Colonic mucosa (tissue), 4 donors: ENCODE data around the gene RPP38. TPM values are rescaled to one million over a fixed set of nuclear protein-coding genes. Genes with fewer than 3 reads are reported as not detected.
A peak's percentile ranks its signal among the peaks of the same experiment; 100 is the strongest.

Source experiments
- DNase-seq: peaks from one replicate; pipeline ENCODE4 v3.0.0-alpha.2; 2020
- H3K27ac ChIP-seq: fragments of 200-600 bp; one replicate; pipeline ENCODE4 v1.8.0; 2021
- H3K27me3 ChIP-seq: fragments of 200-600 bp; one replicate; pipeline ENCODE4 v1.8.0; 2021
- H3K36me3 ChIP-seq: fragments of 200-600 bp; one replicate; pipeline ENCODE4 v1.8.0; 2021
- H3K4me1 ChIP-seq: fragments of 200-600 bp; one replicate; pipeline ENCODE4 v1.8.0; 2021; ENCODE audit warnings: mild to moderate bottlenecking
- H3K4me3 ChIP-seq: fragments of 200-600 bp; one replicate; pipeline ENCODE4 v1.8.0; 2021
- H3K9ac ChIP-seq, 2 donors: one replicate each; pipeline ENCODE4 v1.7.0; 2013; ENCODE audit warnings: control low read depth in 2 of 2, low read depth in 2 of 2, low read length in 2 of 2
- H3K9me3 ChIP-seq: fragments of 200-600 bp; one replicate; pipeline ENCODE4 v1.8.0; 2021
- CTCF ChIP-seq: fragments of 200-600 bp; IDR thresholded peaks from one replicate; pipeline ENCODE4 v1.8.0; 2022; ENCODE audit warnings: antibody characterized with exemption, mild to moderate bottlenecking
- intact Hi-C: fragments of 100-400 bp; cut with DNase I; formaldehyde crosslinking; loops from one replicate; pipeline ENCODE4 v1.14.1; 2022
- total RNA-seq, 2 donors: library from RNA; stranded (reverse); fragmentation: NEBNext Ultra II Directional in 1 of 2; extraction: Animal tissue kit (Norgen Biotek cat#: 25700) in 1 of 2; gene quantifications; one replicate each; pipeline ENCODE4 v1.2.1, GENCODE V29; 2021
- donor health status: healthy.
- donor health status: DM: no; HTN: no; CAD: no.
- donor health status: DM: no; HTN: no; CAD: no.

The RPP38 gene
- total RNA-seq, 2 donors from 2014 or later = 17.1 to 17.8 TPM

- Histone ChIP-seq H3K9ac (no peak overlapping the region), H3K9me3 (no peaks in the 10 kb centered on the region), H3K27ac (no peak overlapping the region), H3K27me3 (no peaks in the 10 kb centered on the region), H3K36me3 (no peaks in the 10 kb centered on the region), H3K4me3 (no peak overlapping the region), H3K4me1 (no peaks in the 10 kb centered on the region)
- intact Hi-C loops = loop anchor here (10.0 kb wide), 1 partner anchor 101 kb away; no protein-coding TSS in a partner anchor
- no peak for TF ChIP-seq CTCF
- DNase-seq = no peak
These were observed 21.7 kb upstream of the RPP38 start for GRCh38 chr10:15075421-15075820.

- no peak for DNase-seq
- TF ChIP-seq CTCF = no peak
- H3K27ac ChIP-seq = no peak overlapping the region
- intact Hi-C loops = no loop called here
- H3K4me3 ChIP-seq = peak overlapping the region; percentile 25
- no peaks in the 10 kb centered on the region for H3K27me3 ChIP-seq
- no peaks in the 10 kb centered on the region for H3K4me1 ChIP-seq
- no peaks in the 10 kb centered on the region for H3K36me3 ChIP-seq
- H3K9me3 ChIP-seq = no peaks in the 10 kb centered on the region
- H3K9ac ChIP-seq = peak overlapping the region in 1 of 2 donors; percentile 55
These were observed 13.3 kb upstream of the RPP38 start for GRCh38 chr10:15083674-15084501.

- Histone ChIP-seq H3K4me1 (no peaks in the 10 kb centered on the region), H3K36me3 (no peaks in the 10 kb centered on the region), H3K9me3 (no peaks in the 10 kb centered on the region), H3K9ac (no peak overlapping the region), H3K27me3 (no peaks in the 10 kb centered on the region), H3K27ac (no peak overlapping the region), H3K4me3 (peak overlapping the region; percentile 25)
- no peak for TF ChIP-seq CTCF
- intact Hi-C loops = no loop called here
- DNase-seq = peak; percentile 61
These were observed 12.6 kb upstream of the RPP38 start for GRCh38 chr10:15084502-15084922.

GRCh38 chr10:15088428-15089261 is 8.5 kb upstream of the RPP38 start, which contains the start of gene ACBD7:
TSS of gene ACBD7 (minus strand) at chr10:15088776. CDS start at chr10:15088728, 48 bp downstream.
- TF ChIP-seq CTCF = peak; percentile 60
- Histone ChIP-seq H3K27me3 (no peaks in the 10 kb centered on the region), H3K9me3 (no peaks in the 10 kb centered on the region), H3K4me1 (no peaks in the 10 kb centered on the region), H3K27ac (no peak within 1 kb of the TSS), H3K36me3 (no peaks in the 10 kb centered on the region), H3K4me3 (peak within 1 kb of the TSS; percentile 75), H3K9ac (peak within 1 kb of the TSS; percentile 40 to 67)
- intact Hi-C loops = no loop called here
- peak; percentile 71 for DNase-seq

- no peak for DNase-seq
- Histone ChIP-seq H3K9me3 (no peaks in the 10 kb centered on the region), H3K27me3 (no peaks in the 10 kb centered on the region), H3K27ac (no peak overlapping the region), H3K4me1 (no peaks in the 10 kb centered on the region), H3K4me3 (no peak overlapping the region), H3K36me3 (no peaks in the 10 kb centered on the region), H3K9ac (no peak overlapping the region)
- intact Hi-C loops = no loop called here
- TF ChIP-seq CTCF = no peak
These were observed 5.7 kb upstream of the RPP38 start for GRCh38 chr10:15091418-15091817.
